HEK293 (cell line): ENCODE measurements around the gene RARRES2.

ENCODE experiments used
- GLI4 ChIP-seq: fragments of 450-650 bp; formaldehyde crosslinking; IDR thresholded peaks from 2 replicates; pipeline ENCODE4 v1.5.1; 2016; ENCODE audit warnings: missing biosample characterization, missing genetic modification characterization
- GLIS2 ChIP-seq: fragments of 450-650 bp; formaldehyde crosslinking; IDR thresholded peaks from 2 replicates; pipeline ENCODE4 v1.5.1; 2016; ENCODE audit warnings: missing biosample characterization, missing genetic modification characterization
- KLF9 ChIP-seq: fragments of 450-650 bp; formaldehyde crosslinking; IDR thresholded peaks from 2 replicates; pipeline ENCODE4 v1.5.1; 2016; ENCODE audit warnings: missing biosample characterization, missing genetic modification characterization, low read depth
- MEIS1 ChIP-seq: sonication (generic); formaldehyde crosslinking; IDR thresholded peaks from 2 replicates; pipeline ENCODE4 v1.8.1; 2022; ENCODE audit warnings: missing genetic modification reagents, mild to moderate bottlenecking, borderline replicate concordance
- MYNN ChIP-seq: fragments of 450-650 bp; formaldehyde crosslinking; IDR thresholded peaks from 2 replicates; pipeline ENCODE4 v1.5.1; 2016; ENCODE audit warnings: missing biosample characterization, missing genetic modification characterization, borderline replicate concordance
- PBX3 ChIP-seq: sonication (generic); formaldehyde crosslinking; IDR thresholded peaks from 2 replicates; pipeline ENCODE4 v1.8.1; 2022; ENCODE audit warnings: mild to moderate bottlenecking, moderate library complexity, missing genetic modification reagents
- RBAK ChIP-seq: fragments of 450-650 bp; formaldehyde crosslinking; IDR thresholded peaks from 2 replicates; pipeline ENCODE4 v1.5.1; 2016; ENCODE audit warnings: missing biosample characterization, missing genetic modification characterization
- REPIN1 ChIP-seq: fragments of 450-650 bp; formaldehyde crosslinking; IDR thresholded peaks from 2 replicates; pipeline ENCODE4 v1.5.1; 2017; ENCODE audit warnings: missing biosample characterization, missing genetic modification characterization, low read depth
- ZBTB17 ChIP-seq: fragments of 450-650 bp; formaldehyde crosslinking; IDR thresholded peaks from 2 replicates; pipeline ENCODE4 v1.5.1; 2016; ENCODE audit warnings: missing biosample characterization, missing genetic modification characterization
- ZBTB20 ChIP-seq: fragments of 450-650 bp; formaldehyde crosslinking; IDR thresholded peaks from 2 replicates; pipeline ENCODE4 v1.5.1; 2016; ENCODE audit warnings: missing biosample characterization, missing genetic modification characterization
- ZBTB7A ChIP-seq: fragments of 450-650 bp; formaldehyde crosslinking; IDR thresholded peaks from 2 replicates; pipeline ENCODE4 v1.5.1; 2016; ENCODE audit warnings: low read depth, missing biosample characterization, missing genetic modification characterization
- ZFHX2 ChIP-seq: fragments of 450-650 bp; formaldehyde crosslinking; conservative IDR thresholded peaks from 2 replicates; pipeline ENCODE4 v1.5.1; 2016; ENCODE audit warnings: missing biosample characterization, missing genetic modification characterization
- ZFP3 ChIP-seq: fragments of 450-650 bp; formaldehyde crosslinking; IDR thresholded peaks from 2 replicates; pipeline ENCODE4 v1.5.1; 2016; ENCODE audit warnings: low read depth, missing biosample characterization, missing genetic modification characterization
- ZNF140 ChIP-seq: fragments of 450-650 bp; formaldehyde crosslinking; IDR thresholded peaks from 2 replicates; pipeline ENCODE4 v1.5.1; 2016; ENCODE audit warnings: missing biosample characterization, missing genetic modification characterization
- ZNF202 ChIP-seq: fragments of 450-650 bp; formaldehyde crosslinking; IDR thresholded peaks from 2 replicates; pipeline ENCODE4 v1.5.1; 2016; ENCODE audit warnings: missing biosample characterization, missing genetic modification characterization, borderline replicate concordance
- ZNF223 ChIP-seq: fragments of 450-650 bp; formaldehyde crosslinking; IDR thresholded peaks from 2 replicates; pipeline ENCODE4 v1.5.1; 2016; ENCODE audit warnings: missing biosample characterization, missing genetic modification characterization
- ZNF239 ChIP-seq: fragments of 450-650 bp; formaldehyde crosslinking; IDR thresholded peaks from 2 replicates; pipeline ENCODE4 v1.5.1; 2016; ENCODE audit warnings: missing biosample characterization, missing genetic modification characterization
- ZNF248 ChIP-seq: fragments of 450-650 bp; formaldehyde crosslinking; IDR thresholded peaks from 2 replicates; pipeline ENCODE4 v1.5.1; 2017; ENCODE audit warnings: missing biosample characterization, missing genetic modification characterization
- ZNF350 ChIP-seq: fragments of 450-650 bp; formaldehyde crosslinking; IDR thresholded peaks from 2 replicates; pipeline ENCODE4 v1.5.0; 2017; ENCODE audit warnings: missing biosample characterization, mild to moderate bottlenecking, missing genetic modification characterization
- ZNF366 ChIP-seq: fragments of 450-650 bp; formaldehyde crosslinking; conservative IDR thresholded peaks from 2 replicates; pipeline ENCODE4 v1.5.1; 2016; ENCODE audit warnings: missing biosample characterization, missing genetic modification characterization
- ZNF37A ChIP-seq: fragments of 450-650 bp; IDR thresholded peaks from 2 replicates; pipeline ENCODE4 v1.5.1; 2018; ENCODE audit warnings: missing biosample characterization, missing genetic modification characterization
- ZNF433 ChIP-seq: fragments of 450-650 bp; formaldehyde crosslinking; IDR thresholded peaks from 2 replicates; pipeline ENCODE4 v1.5.1; 2016; ENCODE audit warnings: missing biosample characterization, missing genetic modification characterization, low read depth
- ZNF544 ChIP-seq: fragments of 450-650 bp; formaldehyde crosslinking; IDR thresholded peaks from 2 replicates; pipeline ENCODE4 v1.5.0; 2017; ENCODE audit warnings: missing biosample characterization, missing genetic modification characterization
- ZNF548 ChIP-seq: fragments of 450-650 bp; formaldehyde crosslinking; IDR thresholded peaks from 2 replicates; pipeline ENCODE4 v1.5.1; 2016; ENCODE audit warnings: missing biosample characterization, missing genetic modification characterization
- ZNF654 ChIP-seq: fragments of 450-650 bp; formaldehyde crosslinking; IDR thresholded peaks from 2 replicates; pipeline ENCODE4 v1.5.1; 2016; ENCODE audit warnings: low read depth, missing biosample characterization, missing genetic modification characterization
- ZNF747 ChIP-seq: fragments of 450-650 bp; formaldehyde crosslinking; IDR thresholded peaks from 2 replicates; pipeline ENCODE4 v1.5.1; 2016; ENCODE audit warnings: missing biosample characterization, missing genetic modification characterization
- ZNF792 ChIP-seq: fragments of 450-650 bp; formaldehyde crosslinking; IDR thresholded peaks from 2 replicates; pipeline ENCODE4 v1.5.1; 2016; ENCODE audit warnings: missing biosample characterization, missing genetic modification characterization
- ZSCAN16 ChIP-seq: fragments of 450-650 bp; formaldehyde crosslinking; IDR thresholded peaks from 2 replicates; pipeline ENCODE4 v1.5.1; 2016; ENCODE audit warnings: missing biosample characterization, missing genetic modification characterization
- TF ChIP-seq, protein P1 (sequence below): fragments of 450-650 bp; formaldehyde crosslinking; IDR thresholded peaks from 2 replicates; pipeline ENCODE4 v1.5.1; 2016; ENCODE audit warnings: missing biosample characterization, missing genetic modification characterization
- TF ChIP-seq, protein P2 (sequence below): fragments of 450-650 bp; formaldehyde crosslinking; IDR thresholded peaks from 2 replicates; pipeline ENCODE4 v1.5.1; 2017; ENCODE audit warnings: missing biosample characterization, missing genetic modification characterization
- TF ChIP-seq, protein P3 (sequence below): fragments of 450-650 bp; formaldehyde crosslinking; IDR thresholded peaks from 2 replicates; pipeline ENCODE4; 2016; ENCODE audit warnings: missing biosample characterization, missing genetic modification characterization
- TF ChIP-seq, protein P4 (sequence below): fragments of 450-650 bp; formaldehyde crosslinking; IDR thresholded peaks from 2 replicates; pipeline ENCODE4 v1.5.1; 2016; ENCODE audit warnings: missing biosample characterization, missing genetic modification characterization
- TF ChIP-seq, protein P5 (sequence below): IDR thresholded peaks from 2 replicates; pipeline ENCODE4 v1.6.1; 2011; ENCODE audit warnings: mild to moderate bottlenecking, low read depth, low read length, borderline replicate concordance

RARRES2 gene

GRCh38 chr7:150359622-150360362, 18.4 kb upstream of the RARRES2 start (continued):
- TF ChIP-seq MEIS1 (CRISPR knock-in tag): no peak
- peak; percentile 59 for TF ChIP-seq KLF9 (tag by site-specific recombination)
- no peak for TF ChIP-seq ZNF433 (tag by site-specific recombination)
- no peak for TF ChIP-seq ZNF350 (tag by site-specific recombination)
- TF ChIP-seq, protein P1, sequence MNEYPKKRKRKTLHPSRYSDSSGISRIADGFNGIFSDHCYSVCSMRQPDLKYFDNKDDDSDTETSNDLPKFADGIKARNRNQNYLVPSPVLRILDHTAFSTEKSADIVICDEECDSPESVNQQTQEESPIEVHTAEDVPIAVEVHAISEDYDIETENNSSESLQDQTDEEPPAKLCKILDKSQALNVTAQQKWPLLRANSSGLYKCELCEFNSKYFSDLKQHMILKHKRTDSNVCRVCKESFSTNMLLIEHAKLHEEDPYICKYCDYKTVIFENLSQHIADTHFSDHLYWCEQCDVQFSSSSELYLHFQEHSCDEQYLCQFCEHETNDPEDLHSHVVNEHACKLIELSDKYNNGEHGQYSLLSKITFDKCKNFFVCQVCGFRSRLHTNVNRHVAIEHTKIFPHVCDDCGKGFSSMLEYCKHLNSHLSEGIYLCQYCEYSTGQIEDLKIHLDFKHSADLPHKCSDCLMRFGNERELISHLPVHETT (tag by site-specific recombination): peak; percentile 99
- TF ChIP-seq, protein P2, sequence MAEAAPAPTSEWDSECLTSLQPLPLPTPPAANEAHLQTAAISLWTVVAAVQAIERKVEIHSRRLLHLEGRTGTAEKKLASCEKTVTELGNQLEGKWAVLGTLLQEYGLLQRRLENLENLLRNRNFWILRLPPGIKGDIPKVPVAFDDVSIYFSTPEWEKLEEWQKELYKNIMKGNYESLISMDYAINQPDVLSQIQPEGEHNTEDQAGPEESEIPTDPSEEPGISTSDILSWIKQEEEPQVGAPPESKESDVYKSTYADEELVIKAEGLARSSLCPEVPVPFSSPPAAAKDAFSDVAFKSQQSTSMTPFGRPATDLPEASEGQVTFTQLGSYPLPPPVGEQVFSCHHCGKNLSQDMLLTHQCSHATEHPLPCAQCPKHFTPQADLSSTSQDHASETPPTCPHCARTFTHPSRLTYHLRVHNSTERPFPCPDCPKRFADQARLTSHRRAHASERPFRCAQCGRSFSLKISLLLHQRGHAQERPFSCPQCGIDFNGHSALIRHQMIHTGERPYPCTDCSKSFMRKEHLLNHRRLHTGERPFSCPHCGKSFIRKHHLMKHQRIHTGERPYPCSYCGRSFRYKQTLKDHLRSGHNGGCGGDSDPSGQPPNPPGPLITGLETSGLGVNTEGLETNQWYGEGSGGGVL (tag by site-specific recombination): no peak
- TF ChIP-seq, protein P3, sequence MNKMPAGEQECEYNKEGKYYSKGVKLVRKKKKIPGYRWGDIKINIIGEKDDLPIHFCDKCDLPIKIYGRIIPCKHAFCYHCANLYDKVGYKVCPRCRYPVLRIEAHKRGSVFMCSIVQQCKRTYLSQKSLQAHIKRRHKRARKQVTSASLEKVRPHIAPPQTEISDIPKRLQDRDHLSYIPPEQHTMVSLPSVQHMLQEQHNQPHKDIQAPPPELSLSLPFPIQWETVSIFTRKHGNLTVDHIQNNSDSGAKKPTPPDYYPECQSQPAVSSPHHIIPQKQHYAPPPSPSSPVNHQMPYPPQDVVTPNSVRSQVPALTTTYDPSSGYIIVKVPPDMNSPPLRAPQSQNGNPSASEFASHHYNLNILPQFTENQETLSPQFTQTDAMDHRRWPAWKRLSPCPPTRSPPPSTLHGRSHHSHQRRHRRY (tag by site-specific recombination): no peak
- peak; percentile 58; the same call in 1 of the 2 replicates for TF ChIP-seq ZFHX2
- TF ChIP-seq ZFP3: no peak
- TF ChIP-seq, protein P4, sequence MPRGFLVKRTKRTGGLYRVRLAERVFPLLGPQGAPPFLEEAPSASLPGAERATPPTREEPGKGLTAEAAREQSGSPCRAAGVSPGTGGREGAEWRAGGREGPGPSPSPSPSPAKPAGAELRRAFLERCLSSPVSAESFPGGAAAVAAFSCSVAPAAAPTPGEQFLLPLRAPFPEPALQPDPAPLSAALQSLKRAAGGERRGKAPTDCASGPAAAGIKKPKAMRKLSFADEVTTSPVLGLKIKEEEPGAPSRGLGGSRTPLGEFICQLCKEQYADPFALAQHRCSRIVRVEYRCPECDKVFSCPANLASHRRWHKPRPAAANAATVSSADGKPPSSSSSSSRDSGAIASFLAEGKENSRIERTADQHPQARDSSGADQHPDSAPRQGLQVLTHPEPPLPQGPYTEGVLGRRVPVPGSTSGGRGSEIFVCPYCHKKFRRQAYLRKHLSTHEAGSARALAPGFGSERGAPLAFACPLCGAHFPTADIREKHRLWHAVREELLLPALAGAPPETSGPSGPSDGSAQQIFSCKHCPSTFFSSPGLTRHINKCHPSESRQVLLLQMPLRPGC (tag by site-specific recombination): peak; percentile 99
- TF ChIP-seq ZNF248: no peak
- no peak for TF ChIP-seq ZNF548 (tag by site-specific recombination)
- TF ChIP-seq ZSCAN16 (tag by site-specific recombination): no peak
- TF ChIP-seq, protein P5, sequence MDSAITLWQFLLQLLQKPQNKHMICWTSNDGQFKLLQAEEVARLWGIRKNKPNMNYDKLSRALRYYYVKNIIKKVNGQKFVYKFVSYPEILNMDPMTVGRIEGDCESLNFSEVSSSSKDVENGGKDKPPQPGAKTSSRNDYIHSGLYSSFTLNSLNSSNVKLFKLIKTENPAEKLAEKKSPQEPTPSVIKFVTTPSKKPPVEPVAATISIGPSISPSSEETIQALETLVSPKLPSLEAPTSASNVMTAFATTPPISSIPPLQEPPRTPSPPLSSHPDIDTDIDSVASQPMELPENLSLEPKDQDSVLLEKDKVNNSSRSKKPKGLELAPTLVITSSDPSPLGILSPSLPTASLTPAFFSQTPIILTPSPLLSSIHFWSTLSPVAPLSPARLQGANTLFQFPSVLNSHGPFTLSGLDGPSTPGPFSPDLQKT: no peak
- no peak for TF ChIP-seq PBX3 (CRISPR knock-in tag)
- TF ChIP-seq ZNF366 (tag by site-specific recombination): peak; percentile 83
- TF ChIP-seq ZNF223: no peak
- no peak for TF ChIP-seq ZBTB20 (tag by site-specific recombination)
- TF ChIP-seq ZBTB17 (tag by site-specific recombination): peak; percentile 90
- no peak for TF ChIP-seq ZNF202 (tag by site-specific recombination)
- peak; percentile 96; the same call in 1 of the 2 replicates for TF ChIP-seq ZBTB7A (tag by site-specific recombination)
- no peak for TF ChIP-seq ZNF37A
- TF ChIP-seq REPIN1 (tag by site-specific recombination): no peak
- TF ChIP-seq MYNN: no peak
- no peak for TF ChIP-seq ZNF747
- 0 out of 2 replicates have a peak, but pooled peaks have one; percentile 18 for TF ChIP-seq ZNF792 (tag by site-specific recombination)
- peak; percentile 95 for TF ChIP-seq ZNF239
- no peak for TF ChIP-seq RBAK (tag by site-specific recombination)
- 0 out of 2 replicates have a peak, but pooled peaks have one; percentile 59 for TF ChIP-seq GLI4
- no peak for TF ChIP-seq ZNF544
- TF ChIP-seq ZNF140 (tag by site-specific recombination): no peak
- TF ChIP-seq GLIS2: no peak
- TF ChIP-seq ZNF654 (tag by site-specific recombination): no peak
